Panc1 (cell line): Measurements from ENCODE around the gene ZNF71. TPM values are rescaled to one million over a fixed set of nuclear protein-coding genes. Genes with fewer than 3 reads are reported as not detected.

Experiments
- ATAC-seq: fragments of 200-7000 bp; cut with Tn5 transposase; 2 replicates; pipeline ENCODE4 v1.9.1; 2020; ENCODE audit warnings: mild to moderate bottlenecking, moderate library complexity
- BruUV-seq: library from RNA; stranded (reverse); fragments of 400-500 nt; replicated peaks from 2 replicates; lab custom pipeline; 2021; lab: Mats Ljungman, UMichigan
- CTCF ChIA-PET: fragments of 300-600 bp; sonication (Branson Sonifier 250); formaldehyde crosslinking; loops from one replicate; lab custom pipeline; 2022; ENCODE audit warnings: antibody characterized with exemption; lab: Charles Lee
- POLR2A ChIA-PET: fragments of 300-600 bp; sonication (Branson Sonifier 250); formaldehyde crosslinking; loops from one replicate; lab custom pipeline; 2022; ENCODE audit warnings: antibody characterized with exemption; lab: Charles Lee
- DNase-seq: peaks from one replicate; pipeline ENCODE4 v3.0.0-alpha.2; 2010; ENCODE audit warnings: low read depth, low spot score
- H3K27ac ChIP-seq: 2 replicates; pipeline ENCODE4 v1.5.1; 2011; ENCODE audit warnings: mild to moderate bottlenecking, low read length, inconsistent platforms
- H3K27me3 ChIP-seq: fragments of 200-500 bp; sonication (Bioruptor generic); 2 replicates; pipeline ENCODE4 v1.6.0; 2014; ENCODE audit warnings: low read length, inconsistent platforms; ENCODE audit not compliant: control insufficient read depth, insufficient read depth
- H3K36me3 ChIP-seq: fragments of 200-500 bp; sonication (Bioruptor generic); 2 replicates; pipeline ENCODE4 v1.5.1; 2014; ENCODE audit warnings: inconsistent platforms, mild to moderate bottlenecking, low read length, moderate library complexity; ENCODE audit not compliant: control insufficient read depth, insufficient read depth
- H3K4me1 ChIP-seq: 2 replicates; pipeline ENCODE4 v1.5.1; 2011; ENCODE audit warnings: inconsistent platforms, mild to moderate bottlenecking, low read length, moderate library complexity; ENCODE audit not compliant: control insufficient read depth, insufficient read depth
- H3K4me3 ChIP-seq, 2 experiments: 2 replicates each; pipeline ENCODE4 v1.5.1; 2011 to 2012; ENCODE audit warnings: low read depth in 2 of 2, low read length in 2 of 2, mild to moderate bottlenecking in 2 of 2, inconsistent platforms in 1 of 2, moderate library complexity in 1 of 2
- H3K9me3 ChIP-seq: fragments of 200-500 bp; sonication (Bioruptor generic); 2 replicates; pipeline ENCODE4 v1.5.1; 2014; ENCODE audit warnings: low read depth, mild to moderate bottlenecking, inconsistent platforms, low read length, moderate library complexity; ENCODE audit not compliant: control insufficient read depth, insufficient read depth
- CTCF ChIP-seq: fragments of 450-650 bp; IDR thresholded peaks from 2 replicates; pipeline ENCODE4 v1.5.1; 2017; ENCODE audit warnings: mild to moderate bottlenecking
- POLR2AphosphoS5 ChIP-seq: IDR thresholded peaks from 2 replicates; pipeline ENCODE4 v1.6.1; 2012; ENCODE audit warnings: mild to moderate bottlenecking, low read depth, low read length, moderate library complexity
- REST ChIP-seq, 2 experiments: IDR thresholded peaks; 2 replicates each; pipeline ENCODE4 v1.6.1; 2011 to 2012; ENCODE audit warnings: low read depth in 2 of 2, control low read depth in 1 of 2, low read length in 1 of 2, mild to moderate bottlenecking in 1 of 2, moderate library complexity in 1 of 2; ENCODE audit not compliant: insufficient read depth in 1 of 2
- SIN3A ChIP-seq: IDR thresholded peaks from 2 replicates; pipeline ENCODE4 v1.6.1; 2012; ENCODE audit warnings: low read depth, mild to moderate bottlenecking, low read length, moderate library complexity, borderline replicate concordance; ENCODE audit not compliant: insufficient read depth
- TCF7L2 ChIP-seq: IDR thresholded peaks from 2 replicates; pipeline ENCODE4 v1.6.1; 2011; ENCODE audit warnings: mild to moderate bottlenecking, low read depth, low read length, inconsistent platforms
- in situ Hi-C: cut with HindIII; loops from 2 replicates; pipeline ENCODE4 v1.10.0; 2016; ENCODE audit warnings: low sequenced_read_pairs, low pct_unique_long_range_greater_than_20kb
- intact Hi-C: fragments of 100-400 bp; cut with micrococcal nuclease; formaldehyde crosslinking; loops from one replicate; pipeline ENCODE4 v1.10.0; 2022; ENCODE audit not compliant: unreplicated experiment
- total RNA-seq: library from RNA; stranded (reverse); gene quantifications from one replicate; pipeline ENCODE4 v1.2.1, GENCODE V29; 2021; ENCODE audit not compliant: unreplicated experiment

Gene ZNF71
- total RNA-seq, 1 experiment from 2014 or later: 6.3 TPM

- no peaks in the 10 kb centered on the region for H3K4me1 ChIP-seq
- H3K27ac ChIP-seq: no peak overlapping the region
- no peak for DNase-seq
- no peak for TF ChIP-seq CTCF
- TF ChIP-seq TCF7L2: no peak
- TF ChIP-seq POLR2AphosphoS5: no peak
- no peak for TF ChIP-seq SIN3A
- TF ChIP-seq REST (IDR thresholded peaks at IDR 0.05; ENCODE audit: insufficient read depth in 1 of 2, low read depth in 2 of 2, low read length in 1 of 2): no peak
- no peaks in the 10 kb centered on the region for H3K36me3 ChIP-seq
- no TSS peak for BruUV-seq
- POLR2A ChIA-PET: no interaction called here
- H3K27me3 ChIP-seq: no peaks in the 10 kb centered on the region
- no peak for ATAC-seq
- peaks cover 12% of the 10 kb centered on the region; the same call in 1 of the 2 replicates for H3K9me3 ChIP-seq
- intact Hi-C loops: no loop called here
- in situ Hi-C loops: no loop called here
- no peak overlapping the region for H3K4me3 ChIP-seq
- CTCF ChIA-PET: no interaction called here
Observed at GRCh38 chr19:56617531-56617930, 22.4 kb downstream of the ZNF71 start.

GRCh38 chr19:56619121-56619520 is 24.0 kb downstream of the ZNF71 start:
- intact Hi-C loops (no loop called here), in situ Hi-C loops (no loop called here)
- no peak for DNase-seq
- no peak for ATAC-seq
- ChIA-PET POLR2A (no interaction called here), CTCF (no interaction called here)
- TF ChIP-seq REST (IDR thresholded peaks at IDR 0.05; ENCODE audit: insufficient read depth in 1 of 2, low read depth in 2 of 2, low read length in 1 of 2) (no peak), POLR2AphosphoS5 (no peak), TCF7L2 (no peak), SIN3A (no peak), CTCF (no peak)
- Histone ChIP-seq H3K4me1 (no peaks in the 10 kb centered on the region), H3K9me3 (peaks cover 8% of the 10 kb centered on the region; the same call in 1 of the 2 replicates), H3K4me3 (no peak overlapping the region), H3K36me3 (no peaks in the 10 kb centered on the region), H3K27ac (no peak overlapping the region), H3K27me3 (no peaks in the 10 kb centered on the region)
- BruUV-seq: no TSS peak
